IMR-90 (cell line): ENCODE data around the gene RPS27. TPM values are rescaled to one million over a fixed set of nuclear protein-coding genes. Genes with fewer than 3 reads are reported as not detected.

Source experiments
- ATAC-seq: fragments of 200-7000 bp; cut with Tn5 transposase; 2 replicates; pipeline ENCODE4 v1.9.1; 2020; ENCODE audit warnings: low read depth, mild to moderate bottlenecking, moderate library complexity
- BruUV-seq: library from RNA; stranded (reverse); fragments of 400-500 nt; replicated peaks from 2 replicates; lab custom pipeline; 2021; lab: Mats Ljungman, UMichigan
- CTCF ChIA-PET: fragments of 300-600 bp; formaldehyde crosslinking; extraction: SDS; loops from one replicate; lab custom pipeline; 2021; ENCODE audit warnings: antibody characterized with exemption; lab: Yijun Ruan, JAX
- POLR2A ChIA-PET: fragments of 300-600 bp; sonication (Branson Sonifier 250); formaldehyde crosslinking; loops from one replicate; lab custom pipeline; 2022; ENCODE audit warnings: antibody characterized with exemption; ENCODE audit not compliant: unreplicated experiment; lab: Charles Lee
- DNase-seq: peaks from one replicate; pipeline ENCODE4 v3.0.0; 2013
- H2AFZ ChIP-seq: replicated peaks from 2 replicates; pipeline ENCODE3; 2013; ENCODE audit warnings: low read length, mild to moderate bottlenecking; ENCODE audit not compliant: poor library complexity
- H2AK5ac ChIP-seq: 2 replicates; pipeline ENCODE4 v1.6.1; 2013; ENCODE audit warnings: low read depth, low read length, inconsistent platforms
- H2AK9ac ChIP-seq: replicated peaks from 2 replicates; pipeline ENCODE3; 2013; ENCODE audit warnings: mild to moderate bottlenecking, low read depth, low read length, moderate library complexity; ENCODE audit not compliant: poor library complexity
- H2BK120ac ChIP-seq: 2 replicates; pipeline ENCODE4 v1.6.1; 2013; ENCODE audit warnings: low read depth, low read length, inconsistent platforms
- H2BK15ac ChIP-seq: 3 replicates; pipeline ENCODE4 v1.6.1; 2013; ENCODE audit warnings: low read depth, low read length, inconsistent platforms
- H2BK20ac ChIP-seq: 2 replicates; pipeline ENCODE4 v1.6.1; 2013; ENCODE audit warnings: low read depth, mild to moderate bottlenecking, inconsistent platforms, low read length, moderate library complexity
- H2BK5ac ChIP-seq: 2 replicates; pipeline ENCODE4 v1.6.1; 2013; ENCODE audit warnings: mild to moderate bottlenecking, low read depth, low read length, inconsistent platforms; ENCODE audit not compliant: poor library complexity, severe bottlenecking
- H3K14ac ChIP-seq: replicated peaks from 2 replicates; pipeline ENCODE4 v1.6.1; 2013; ENCODE audit warnings: low read depth, low read length, inconsistent platforms
- H3K18ac ChIP-seq: 2 replicates; pipeline ENCODE4 v1.6.1; 2013; ENCODE audit warnings: low read depth, low read length, control low read depth
- H3K23ac ChIP-seq: 2 replicates; pipeline ENCODE4 v1.6.1; 2013; ENCODE audit warnings: low read depth, low read length, inconsistent platforms
- H3K27ac ChIP-seq: 2 replicates; pipeline ENCODE4 v1.5.1; 2013; ENCODE audit warnings: mild to moderate bottlenecking, control low read depth, low read length; ENCODE audit not compliant: insufficient read depth
- H3K27me3 ChIP-seq: 2 replicates; pipeline ENCODE4 v1.6.1; 2013; ENCODE audit warnings: low read length; ENCODE audit not compliant: control insufficient read depth, insufficient read depth
- H3K36me3 ChIP-seq: 2 replicates; pipeline ENCODE4 v1.6.1; 2013; ENCODE audit warnings: low read length, mixed read lengths; ENCODE audit not compliant: control insufficient read depth, insufficient read depth
- H3K4ac ChIP-seq: 2 replicates; pipeline ENCODE4 v1.6.1; 2013; ENCODE audit warnings: low read depth, low read length, inconsistent platforms
- H3K4me1 ChIP-seq: 2 replicates; pipeline ENCODE4 v1.6.1; 2013; ENCODE audit warnings: low read length, mixed read lengths; ENCODE audit not compliant: control insufficient read depth, insufficient read depth
- H3K4me2 ChIP-seq: 2 replicates; pipeline ENCODE4 v1.6.1; 2013; ENCODE audit warnings: low read depth, mild to moderate bottlenecking, control low read depth, low read length, moderate library complexity
- H3K4me3 ChIP-seq: 2 replicates; pipeline ENCODE4 v1.5.1; 2013; ENCODE audit warnings: low read depth, mild to moderate bottlenecking, control low read depth, low read length, moderate library complexity; ENCODE audit not compliant: insufficient read depth
- H3K56ac ChIP-seq: 2 replicates; pipeline ENCODE4 v1.6.1; 2013; ENCODE audit warnings: low read length, inconsistent platforms; ENCODE audit not compliant: insufficient read depth; ENCODE audit errors: extremely low read depth
- H3K79me1 ChIP-seq, 2 experiments: 2 replicates each; pipeline ENCODE4 v1.6.1; 2013; ENCODE audit warnings: low read length in 2 of 2, inconsistent platforms in 1 of 2, low read depth in 1 of 2
- H3K9ac ChIP-seq: 2 replicates; pipeline ENCODE4 v1.6.1; 2013; ENCODE audit warnings: low read depth, low read length, control low read depth
- H3K9me1 ChIP-seq: 2 replicates; pipeline ENCODE4 v1.6.1; 2013; ENCODE audit warnings: low read length, inconsistent platforms; ENCODE audit not compliant: insufficient read depth
- H3K9me3 ChIP-seq: 2 replicates; pipeline ENCODE4 v1.6.1; 2013; ENCODE audit warnings: low read length; ENCODE audit not compliant: control insufficient read depth, insufficient read depth
- H4K20me1 ChIP-seq: 2 replicates; pipeline ENCODE4 v1.6.1; 2013; ENCODE audit warnings: low read length, inconsistent platforms; ENCODE audit not compliant: insufficient read depth
- H4K5ac ChIP-seq: 2 replicates; pipeline ENCODE4 v1.6.1; 2013; ENCODE audit warnings: mild to moderate bottlenecking, low read depth, low read length, control low read depth
- H4K8ac ChIP-seq, 2 experiments: 2 replicates each; pipeline ENCODE4 v1.6.1; 2013; ENCODE audit warnings: low read depth in 2 of 2, low read length in 2 of 2, control low read depth in 1 of 2, inconsistent platforms in 1 of 2
- H4K91ac ChIP-seq: 2 replicates; pipeline ENCODE4 v1.6.1; 2013; ENCODE audit warnings: low read depth, low read length, inconsistent platforms; ENCODE audit not compliant: insufficient read depth
- BHLHE40 ChIP-seq: fragments of 150-350 bp; IDR thresholded peaks from 2 replicates; pipeline ENCODE4 v1.6.1; 2016; ENCODE audit warnings: mild to moderate bottlenecking, low read depth, low read length
- CEBPB ChIP-seq: IDR thresholded peaks from 2 replicates; pipeline ENCODE4 v1.6.1; 2012; ENCODE audit warnings: low read depth, low read length, improper control_type of control experiment
- CHD1 ChIP-seq: IDR thresholded peaks from 2 replicates; pipeline ENCODE4 v1.6.1; 2012; ENCODE audit warnings: low read depth, low read length, improper control_type of control experiment
- CTCF ChIP-seq: conservative IDR thresholded peaks from 2 replicates; pipeline ENCODE4 v1.5.1; 2012; ENCODE audit warnings: mild to moderate bottlenecking, low read depth, low read length, improper control_type of control experiment
- ELK1 ChIP-seq: fragments of 150-350 bp; IDR thresholded peaks from 2 replicates; pipeline ENCODE4 v1.6.1; 2016; ENCODE audit warnings: low read depth, mild to moderate bottlenecking, low read length, moderate library complexity, borderline replicate concordance
- FOS ChIP-seq: fragments of 150-350 bp; IDR thresholded peaks from 2 replicates; pipeline ENCODE4 v1.6.1; 2016; ENCODE audit warnings: low read depth, low read length
- MAFK ChIP-seq: IDR thresholded peaks from 2 replicates; pipeline ENCODE4 v1.6.1; 2012; ENCODE audit warnings: low read depth, low read length, improper control_type of control experiment
- MAZ ChIP-seq: IDR thresholded peaks from 2 replicates; pipeline ENCODE4 v1.6.1; 2012; ENCODE audit warnings: low read depth, mild to moderate bottlenecking, low read length, improper control_type of control experiment, moderate library complexity, borderline replicate concordance
- MXI1 ChIP-seq: IDR thresholded peaks from 2 replicates; pipeline ENCODE4 v1.6.1; 2012; ENCODE audit warnings: low read depth, mild to moderate bottlenecking, low read length, moderate library complexity, borderline replicate concordance
- NFE2L2 ChIP-seq: fragments of 150-350 bp; IDR thresholded peaks from 2 replicates; pipeline ENCODE4 v1.6.1; 2016; ENCODE audit warnings: low read depth, mild to moderate bottlenecking, low read length
- POLR2A ChIP-seq: IDR thresholded peaks from 2 replicates; pipeline ENCODE4 v1.6.1; 2012; ENCODE audit warnings: mild to moderate bottlenecking, low read depth, low read length
- RAD21 ChIP-seq: IDR thresholded peaks from 2 replicates; pipeline ENCODE4 v1.6.1; 2012; ENCODE audit warnings: low read length, improper control_type of control experiment
- RCOR1 ChIP-seq: IDR thresholded peaks from 2 replicates; pipeline ENCODE4 v1.6.1; 2012; ENCODE audit warnings: mild to moderate bottlenecking, low read length, improper control_type of control experiment; ENCODE audit not compliant: insufficient replicate concordance
- RFX5 ChIP-seq: IDR thresholded peaks from 2 replicates; pipeline ENCODE4 v1.8.0; 2012; ENCODE audit warnings: low read depth, mild to moderate bottlenecking, low read length, moderate library complexity
- SMC3 ChIP-seq: fragments of 150-350 bp; IDR thresholded peaks from 2 replicates; pipeline ENCODE4 v1.6.1; 2016; ENCODE audit warnings: low read depth, mild to moderate bottlenecking, antibody characterized with exemption, low read length, moderate library complexity
- USF2 ChIP-seq: fragments of 150-350 bp; IDR thresholded peaks from 2 replicates; pipeline ENCODE4 v1.6.1; 2017; ENCODE audit warnings: mild to moderate bottlenecking, antibody characterized with exemption, low read length, low read depth
- WGBS, 2 experiments: methylation state at CpG; one replicate each; pipeline versions ENCODE4 v1.1.5 to v1.1.7; 2013; ENCODE audit warnings: missing lambda C conversion rate in 2 of 2; ENCODE audit not compliant: insufficient read length in 1 of 2; ENCODE audit errors: extremely low coverage in 2 of 2; 5-methylcytosine and 5-hydroxymethylcytosine counted together
- dilution Hi-C: fragments of 300-500 bp; cut with HindIII; formaldehyde crosslinking; loops from one replicate; pipeline ENCODE4 v1.14.3; 2018; ENCODE audit warnings: low sequenced_read_pairs; ENCODE audit not compliant: unreplicated experiment
- in situ Hi-C: fragments of 300-500 bp; cut with MboI; formaldehyde crosslinking; loops from 3 replicates; pipeline ENCODE4 v1.14.3; 2019; ENCODE audit warnings: low sequenced_read_pairs, inconsistent platforms, mixed read lengths
- intact Hi-C: fragments of 100-400 bp; cut with micrococcal nuclease; formaldehyde crosslinking; loops from 2 replicates; pipeline ENCODE4 v1.10.0; 2022
- polyA plus RNA-seq, 3 experiments: library from polyadenylated mRNA; depleted of rRNA; stranded (reverse); fragments of >200 nt; gene quantifications; 2 replicates each; pipeline ENCODE4 v1.2.3, GENCODE V29; 2012; ENCODE audit warnings: low replicate concordance in 1 of 3
- total RNA-seq: library from RNA; depleted of rRNA; stranded (reverse); fragments of >200 nt; gene quantifications from 2 replicates; pipeline ENCODE4 v1.2.3, GENCODE V29; 2012

The RPS27 gene
- total and polyA plus RNA-seq, 2 of the 4 experiments (the other 2 are of a cell fraction): 320 to 6,236 TPM

- ChIA-PET CTCF (interaction anchor here (0.9 kb wide), 1 partner anchor 30 kb away, joined by 3 read pairs; no protein-coding TSS in a partner anchor), POLR2A (no interaction called here)
- Histone ChIP-seq H3K4me2 (no peak overlapping the region), H3K9ac (no peak overlapping the region), H3K9me3 (no peaks in the 10 kb centered on the region), H3K4ac (no peak overlapping the region), H4K91ac (no peak overlapping the region), H3K79me1 (no peaks in the 10 kb centered on the region), H3K4me1 (no peaks in the 10 kb centered on the region), H2BK120ac (no peak overlapping the region), H3K9me1 (no peaks in the 10 kb centered on the region), H3K23ac (no peak overlapping the region), H2AK5ac (no peak overlapping the region), H3K27ac (no peak overlapping the region), H3K56ac (no peak overlapping the region), H2AFZ (no peak overlapping the region), H3K18ac (no peak overlapping the region), H3K27me3 (no peaks in the 10 kb centered on the region), H4K20me1 (no peaks in the 10 kb centered on the region), H3K4me3 (no peak overlapping the region), H2AK9ac (no peak overlapping the region), H3K14ac (no peak overlapping the region), H4K8ac (no peak overlapping the region), H2BK5ac (no peak overlapping the region), H3K36me3 (no peaks in the 10 kb centered on the region), H2BK15ac (no peak overlapping the region), H4K5ac (no peak overlapping the region), H2BK20ac (no peak overlapping the region)
- no CpG with 5 or more reads among the region's 4 CpGs for WGBS, 2 experiments
- BruUV-seq: no TSS peak
- dilution Hi-C loops: no loop called here
- ATAC-seq: no peak
- in situ Hi-C loops: loop anchor here (10.0 kb wide), 1 partner anchor 126 kb away; no protein-coding TSS in a partner anchor
- no peak for DNase-seq
- intact Hi-C loops: loop anchor here (5.0 kb wide), 1 partner anchor 118 kb away; no protein-coding TSS in a partner anchor
- TF ChIP-seq FOS (no peak), RFX5 (no peak), NFE2L2 (no peak), CTCF (no peak), ELK1 (no peak), CEBPB (no peak), POLR2A (no peak), SMC3 (no peak), MXI1 (no peak), USF2 (no peak), RAD21 (no peak), CHD1 (no peak), BHLHE40 (no peak), RCOR1 (no peak), MAZ (no peak), MAFK (no peak)
These were observed 28.7 kb downstream of the RPS27 start for GRCh38 chr1:154019269-154019668.
